DMS79 treated with DMSO at 0.1 percent for 48 hours (cell line): ENCODE results near the gene TGFB3.
"Not testable (repeated sequence)": the region's sequence is repeated elsewhere in the genome, so short reads cannot be mapped to it uniquely, and the experiment has no call there.

ENCODE experiments used
- DNase-seq: peaks from one replicate; lab custom pipeline; 2025; lab: John Stamatoyannopoulos, UW

TGFB3 gene

GRCh38 chr14:75952489-75952888 lies 29.3 kb downstream of the TGFB3 start:
- no peak for DNase-seq

GRCh38 chr14:75946785-75947184 lies 35.0 kb downstream of the TGFB3 start:
- no peak for DNase-seq

GRCh38 chr14:75944607-75945241 lies 37.1 kb downstream of the TGFB3 start:
- DNase-seq: no peak

GRCh38 chr14:75941030-75941429 lies 40.8 kb downstream of the TGFB3 start:
- DNase-seq: no peak

- no peak for DNase-seq
Observed at GRCh38 chr14:75939200-75939599, 42.6 kb downstream of the TGFB3 start.

- DNase-seq: no peak
Observed at GRCh38 chr14:75934998-75935628, 46.7 kb downstream of the TGFB3 start.

GRCh38 chr14:75933712-75934296 lies 48.0 kb downstream of the TGFB3 start:
- DNase-seq: no peak

- DNase-seq: no peak
Observed at GRCh38 chr14:75928690-75929181, 53.1 kb downstream of the TGFB3 start.

GRCh38 chr14:75927564-75928087 lies 54.2 kb downstream of the TGFB3 start:
- no peak for DNase-seq

- DNase-seq: no peak
Observed at GRCh38 chr14:75926431-75927115, 55.2 kb downstream of the TGFB3 start.

- DNase-seq: not testable (repeated sequence)
Observed at GRCh38 chr14:75925141-75925840, 56.5 kb downstream of the TGFB3 start.

GRCh38 chr14:75920421-75920820 lies 61.4 kb downstream of the TGFB3 start:
- DNase-seq: not testable (repeated sequence)

- no peak for DNase-seq
Observed at GRCh38 chr14:75917946-75918335, 63.9 kb downstream of the TGFB3 start.

- no peak for DNase-seq
Observed at GRCh38 chr14:75917322-75917945, 64.4 kb downstream of the TGFB3 start.

- no peak for DNase-seq
Observed at GRCh38 chr14:75915045-75915444, 66.8 kb downstream of the TGFB3 start.

GRCh38 chr14:75913183-75913582 lies 68.6 kb downstream of the TGFB3 start:
- DNase-seq: no peak

- no peak for DNase-seq
Observed at GRCh38 chr14:75911883-75912282, 69.9 kb downstream of the TGFB3 start.

GRCh38 chr14:75910048-75910447 lies 71.7 kb downstream of the TGFB3 start:
- DNase-seq: no peak

- DNase-seq: no peak
Observed at GRCh38 chr14:75909630-75910029, 72.2 kb downstream of the TGFB3 start.
